MCF 10A (cell line): ENCODE measurements around the gene TNS3. TPM values are rescaled to one million over a fixed set of nuclear protein-coding genes. Genes with fewer than 3 reads are reported as not detected.

ENCODE experiments used
- BruUV-seq: library from RNA; stranded (reverse); fragments of 400-500 nt; replicated peaks from 2 replicates; lab custom pipeline; 2021; lab: Mats Ljungman, UMichigan
- CTCF ChIA-PET: fragments of 300-600 bp; sonication (Branson Sonifier 250); formaldehyde crosslinking; extraction: SDS; loops from one replicate; lab custom pipeline; 2021; ENCODE audit warnings: antibody characterized with exemption, inconsistent platforms; lab: Yijun Ruan, JAX
- POLR2A ChIA-PET: fragments of 300-600, 350-650 bp; sonication (Branson Sonifier 250); formaldehyde crosslinking; extraction: SDS; loops from one replicate; lab custom pipeline; 2020; ENCODE audit warnings: antibody characterized with exemption, inconsistent platforms; lab: Yijun Ruan, JAX
- DNase-seq: peaks from one replicate; pipeline ENCODE4 v3.0.0-alpha.2; 2018; ENCODE audit not compliant: unreplicated experiment
- H3K27ac Mint-ChIP-seq: one replicate; pipeline ENCODE4 v1.8.0; 2022; ENCODE audit warnings: mild to moderate bottlenecking, low read depth, mixed read lengths; ENCODE audit not compliant: unreplicated experiment
- H3K27me3 Mint-ChIP-seq: one replicate; pipeline ENCODE4 v1.8.0; 2022; ENCODE audit warnings: mixed read lengths; ENCODE audit not compliant: insufficient read depth, unreplicated experiment
- H3K36me3 Mint-ChIP-seq: one replicate; pipeline ENCODE4 v1.8.0; 2022; ENCODE audit warnings: mild to moderate bottlenecking, moderate library complexity, mixed read lengths; ENCODE audit not compliant: insufficient read depth, unreplicated experiment
- H3K4me1 Mint-ChIP-seq: one replicate; pipeline ENCODE4 v1.8.0; 2022; ENCODE audit warnings: mixed read lengths; ENCODE audit not compliant: insufficient read depth, unreplicated experiment
- H3K4me3 Mint-ChIP-seq: one replicate; pipeline ENCODE4 v1.8.0; 2022; ENCODE audit warnings: mild to moderate bottlenecking, moderate library complexity, mixed read lengths; ENCODE audit not compliant: unreplicated experiment
- H3K9me3 Mint-ChIP-seq: one replicate; pipeline ENCODE4 v1.8.0; 2022; ENCODE audit warnings: mixed read lengths; ENCODE audit not compliant: unreplicated experiment
- CTCF ChIP-seq: fragments of 200-600 bp; IDR thresholded peaks from one replicate; pipeline ENCODE4 v1.8.0; 2022; ENCODE audit warnings: antibody characterized with exemption, mild to moderate bottlenecking; ENCODE audit not compliant: unreplicated experiment
- intact Hi-C: fragments of 100-400 bp; cut with micrococcal nuclease; formaldehyde crosslinking; loops from 2 replicates; pipeline ENCODE4 v1.14.1; 2022
- total RNA-seq: library from RNA; stranded (reverse); gene quantifications from 2 replicates; pipeline ENCODE4 v1.2.3, GENCODE V29; 2022

Gene TNS3
- total RNA-seq, 1 experiment from 2014 or later = 30.1 TPM

GRCh38 chr7:47505312-47506007 is 76.5 kb downstream of the TNS3 start:
- H3K27me3 Mint-ChIP-seq = no peaks in the 10 kb centered on the region
- ChIA-PET POLR2A (no interaction called here), CTCF (no interaction called here)
- DNase-seq = no peak
- no peak overlapping the region for H3K4me3 Mint-ChIP-seq
- H3K9me3 Mint-ChIP-seq = no peaks in the 10 kb centered on the region
- intact Hi-C loops = no loop called here
- H3K4me1 Mint-ChIP-seq = peaks cover 13% of the 10 kb centered on the region
- H3K36me3 Mint-ChIP-seq = peaks cover 21% of the 10 kb centered on the region
- TF ChIP-seq CTCF = no peak
- no peak overlapping the region for H3K27ac Mint-ChIP-seq
- no TSS peak for BruUV-seq

- ChIA-PET POLR2A (no interaction called here), CTCF (no interaction called here)
- intact Hi-C loops = no loop called here
- peaks cover 13% of the 10 kb centered on the region for H3K4me1 Mint-ChIP-seq
- BruUV-seq = no TSS peak
- H3K27me3 Mint-ChIP-seq = no peaks in the 10 kb centered on the region
- DNase-seq = no peak
- no peak overlapping the region for H3K27ac Mint-ChIP-seq
- no peaks in the 10 kb centered on the region for H3K9me3 Mint-ChIP-seq
- no peak overlapping the region for H3K4me3 Mint-ChIP-seq
- peaks cover 15% of the 10 kb centered on the region for H3K36me3 Mint-ChIP-seq
- TF ChIP-seq CTCF = no peak
These were observed 77.2 kb downstream of the TNS3 start for GRCh38 chr7:47504551-47505311.

GRCh38 chr7:47503281-47503680 is 78.6 kb downstream of the TNS3 start:
- intact Hi-C loops = no loop called here
- H3K4me3 Mint-ChIP-seq = no peak overlapping the region
- no peak for TF ChIP-seq CTCF
- H3K36me3 Mint-ChIP-seq = peaks cover 15% of the 10 kb centered on the region
- no TSS peak for BruUV-seq
- no peak overlapping the region for H3K27ac Mint-ChIP-seq
- ChIA-PET CTCF (interaction anchor here (0.5 to 0.6 kb wide), 2 partner anchors 149 to 370 kb away, joined by 3 read pairs; no protein-coding TSS in a partner anchor), POLR2A (no interaction called here)
- no peaks in the 10 kb centered on the region for H3K27me3 Mint-ChIP-seq
- no peaks in the 10 kb centered on the region for H3K9me3 Mint-ChIP-seq
- peaks cover 13% of the 10 kb centered on the region for H3K4me1 Mint-ChIP-seq
- DNase-seq = no peak

- Mint-ChIP-seq H3K9me3 (no peaks in the 10 kb centered on the region), H3K4me3 (no peak overlapping the region), H3K4me1 (peaks cover 13% of the 10 kb centered on the region), H3K27me3 (no peaks in the 10 kb centered on the region), H3K27ac (no peak overlapping the region), H3K36me3 (peaks cover 15% of the 10 kb centered on the region)
- POLR2A ChIA-PET = interaction anchor here (1.1 kb wide), 1 partner anchor 16 kb away, joined by 4 read pairs; no protein-coding TSS in a partner anchor
- CTCF ChIA-PET = interaction anchor here (1.0 kb wide), 1 partner anchor 15 kb away, joined by 3 read pairs; no protein-coding TSS in a partner anchor
- DNase-seq = no peak
- no TSS peak for BruUV-seq
- no peak for TF ChIP-seq CTCF
- intact Hi-C loops = no loop called here
These were observed 79.6 kb downstream of the TNS3 start for GRCh38 chr7:47502240-47502877.
